ENCODE measurements around the gene ZFAND5. TPM values are rescaled to one million over a fixed set of nuclear protein-coding genes. Genes with fewer than 3 reads are reported as not detected.
A peak's percentile ranks its signal among the peaks of the same experiment; 100 is the strongest.

Gene ZFAND5
- total and polyA plus RNA-seq, 2 donors from 2014 or later = 88.8 to 218 TPM

- Histone ChIP-seq H3K9ac (ENCODE audit: low read length in 3 of 3) (no peak overlapping the region), H3K27ac (ENCODE audit: low read depth in 2 of 2, low read length in 2 of 2) (no peak overlapping the region), H3K4me1 (ENCODE audit: control insufficient read depth in 2 of 3, insufficient read depth in 2 of 3, low read depth in 1 of 3, low read length in 3 of 3) (peaks cover 0 to 4% (median 2%) of the 10 kb centered on the region in 3 donors), H3K9me3 (ENCODE audit: control insufficient read depth in 2 of 3, insufficient read depth in 1 of 3, low read length in 3 of 3) (no peaks in the 10 kb centered on the region), H3K4me3 (ENCODE audit: low read length in 3 of 3) (no peak overlapping the region), H3K36me3 (ENCODE audit: control insufficient read depth in 2 of 3, insufficient read depth in 3 of 3, low read length in 3 of 3) (no peaks in the 10 kb centered on the region), H3K27me3 (ENCODE audit: control insufficient read depth, insufficient read depth, low read length) (no peaks in the 10 kb centered on the region)
- FAIRE-seq = peak; percentile 73
- no peak for DNase-seq
- TF ChIP-seq CTCF (IDR thresholded peaks at IDR 0.05; ENCODE audit: borderline replicate concordance, extremely low read depth, insufficient read depth) = no peak
- intact Hi-C loops (cut with DNase I) = no loop called here
Observed at GRCh38 chr9:72394066-72394465, 29.1 kb upstream of the ZFAND5 start.

- DNase-seq (no peak), FAIRE-seq (no peak)
- H3K4me1 ChIP-seq (ENCODE audit: control insufficient read depth in 2 of 3, insufficient read depth in 2 of 3, low read depth in 1 of 3, low read length in 3 of 3) = peaks cover 0 to under 1% (median 0%) of the 10 kb centered on the region in 3 donors
Observed at GRCh38 chr9:72390907-72391306, 25.9 kb upstream of the ZFAND5 start.

GRCh38 chr9:72386186-72386585 is 21.2 kb upstream of the ZFAND5 start:
- FAIRE-seq (no peak), DNase-seq (no peak)
- intact Hi-C loops (cut with DNase I) = no loop called here
- H3K36me3 ChIP-seq (ENCODE audit: control insufficient read depth in 2 of 3, insufficient read depth in 3 of 3, low read length in 3 of 3) = no peaks in the 10 kb centered on the region
- no peaks in the 10 kb centered on the region for H3K9me3 ChIP-seq (ENCODE audit: control insufficient read depth in 2 of 3, insufficient read depth in 1 of 3, low read length in 3 of 3)
- H3K9ac ChIP-seq (ENCODE audit: low read length in 3 of 3) = no peak overlapping the region
- no peak overlapping the region for H3K4me3 ChIP-seq (ENCODE audit: low read length in 3 of 3)
- no peak overlapping the region for H3K27ac ChIP-seq (ENCODE audit: low read depth in 2 of 2, low read length in 2 of 2)
- no peaks in the 10 kb centered on the region for H3K4me1 ChIP-seq (ENCODE audit: control insufficient read depth in 2 of 3, insufficient read depth in 2 of 3, low read depth in 1 of 3, low read length in 3 of 3)
- TF ChIP-seq CTCF (IDR thresholded peaks at IDR 0.05; ENCODE audit: borderline replicate concordance, extremely low read depth, insufficient read depth) = no peak
- no peaks in the 10 kb centered on the region for H3K27me3 ChIP-seq (ENCODE audit: control insufficient read depth, insufficient read depth, low read length)

More at GRCh38 chr9:72390907-72391306, 25.9 kb upstream of the ZFAND5 start:
- Histone ChIP-seq H3K9ac (ENCODE audit: low read length in 3 of 3) (no peak overlapping the region), H3K4me3 (ENCODE audit: low read length in 3 of 3) (no peak overlapping the region), H3K27ac (ENCODE audit: low read depth in 2 of 2, low read length in 2 of 2) (no peak overlapping the region), H3K9me3 (ENCODE audit: control insufficient read depth in 2 of 3, insufficient read depth in 1 of 3, low read length in 3 of 3) (no peaks in the 10 kb centered on the region), H3K36me3 (ENCODE audit: control insufficient read depth in 2 of 3, insufficient read depth in 3 of 3, low read length in 3 of 3) (no peaks in the 10 kb centered on the region), H3K27me3 (ENCODE audit: control insufficient read depth, insufficient read depth, low read length) (no peaks in the 10 kb centered on the region)
- TF ChIP-seq CTCF (IDR thresholded peaks at IDR 0.05; ENCODE audit: borderline replicate concordance, extremely low read depth, insufficient read depth) = no peak
- intact Hi-C loops (cut with DNase I) = no loop called here
